WTC11 (cell line): Measurements from ENCODE around the gene INPP5A.

Experiments
- CREM ChIP-seq: sonication (generic); formaldehyde crosslinking; IDR thresholded peaks from 2 replicates; pipeline ENCODE4 v1.8.1; 2022; ENCODE audit warnings: mild to moderate bottlenecking, missing genetic modification reagents, moderate library complexity
- CTCF ChIP-seq: fragments of 200-600 bp; IDR thresholded peaks from 2 replicates; pipeline ENCODE4 v1.8.0; 2022; ENCODE audit warnings: antibody characterized with exemption
- ELF4 ChIP-seq: sonication (generic); formaldehyde crosslinking; IDR thresholded peaks from 2 replicates; pipeline ENCODE4 v1.8.1; 2022; ENCODE audit warnings: low read depth, mild to moderate bottlenecking, moderate library complexity, missing genetic modification reagents
- ESRRA ChIP-seq: sonication (generic); formaldehyde crosslinking; IDR thresholded peaks from 2 replicates; pipeline ENCODE4 v1.8.1; 2022; ENCODE audit warnings: mild to moderate bottlenecking, missing genetic modification reagents, borderline replicate concordance
- FOXP4 ChIP-seq: sonication (generic); formaldehyde crosslinking; IDR thresholded peaks from 2 replicates; pipeline ENCODE4 v1.8.0; 2022; ENCODE audit warnings: mild to moderate bottlenecking, missing genetic modification reagents
- IRF2 ChIP-seq: sonication (generic); formaldehyde crosslinking; IDR thresholded peaks from 2 replicates; pipeline ENCODE4 v1.8.0; 2022; ENCODE audit warnings: low read depth, missing genetic modification reagents, borderline replicate concordance
- RELA ChIP-seq: sonication (generic); formaldehyde crosslinking; IDR thresholded peaks from 2 replicates; pipeline ENCODE4 v1.8.1; 2022; ENCODE audit warnings: missing genetic modification reagents, mild to moderate bottlenecking, borderline replicate concordance
- ZNF138 ChIP-seq: sonication (generic); formaldehyde crosslinking; conservative IDR thresholded peaks from 2 replicates; pipeline ENCODE4 v1.8.1; 2022; ENCODE audit warnings: mild to moderate bottlenecking, moderate library complexity, missing genetic modification reagents
- ZNF263 ChIP-seq: sonication (generic); formaldehyde crosslinking; IDR thresholded peaks from 2 replicates; pipeline ENCODE4 v1.8.1; 2022; ENCODE audit warnings: low read depth, mild to moderate bottlenecking, moderate library complexity, missing genetic modification reagents
- ZNF317 ChIP-seq: sonication (generic); formaldehyde crosslinking; IDR thresholded peaks from 2 replicates; pipeline ENCODE4 v1.8.1; 2023; ENCODE audit warnings: low read depth, mild to moderate bottlenecking, moderate library complexity, missing genetic modification reagents, borderline replicate concordance

- no peak for TF ChIP-seq IRF2 (CRISPR knock-in tag)
- no peak for TF ChIP-seq ZNF138
- no peak for TF ChIP-seq ESRRA
- no peak for TF ChIP-seq CTCF
- TF ChIP-seq ZNF317 (CRISPR knock-in tag): no peak
- TF ChIP-seq FOXP4 (CRISPR knock-in tag): no peak
- no peak for TF ChIP-seq ZNF263 (CRISPR knock-in tag)
- TF ChIP-seq CREM (CRISPR knock-in tag): no peak
- no peak for TF ChIP-seq ELF4
- no peak for TF ChIP-seq RELA
These were observed 50.9 kb downstream of the INPP5A start for GRCh38 chr10:132588301-132589013.
